ENCODE measurements around the gene RLN3.

The RLN3 gene

GRCh38 chr19:14003251-14004055, 24.5 kb upstream of the RLN3 start:
- ChIA-PET CTCF (interaction anchor here (0.7 kb wide), 1 partner anchor 471 kb away, joined by 3 read pairs; no protein-coding TSS in a partner anchor), POLR2A (ENCODE audit: low non-redundant PET) (no interaction called here)
- H3K27ac ChIP-seq, result peak overlapping the region; percentile 93
- TF ChIP-seq CTCF (conservative IDR thresholded peaks at IDR 0.05; ENCODE audit: low read depth), result no peak
- DNase-seq (ENCODE audit: low spot score), result no peak

DNA sequence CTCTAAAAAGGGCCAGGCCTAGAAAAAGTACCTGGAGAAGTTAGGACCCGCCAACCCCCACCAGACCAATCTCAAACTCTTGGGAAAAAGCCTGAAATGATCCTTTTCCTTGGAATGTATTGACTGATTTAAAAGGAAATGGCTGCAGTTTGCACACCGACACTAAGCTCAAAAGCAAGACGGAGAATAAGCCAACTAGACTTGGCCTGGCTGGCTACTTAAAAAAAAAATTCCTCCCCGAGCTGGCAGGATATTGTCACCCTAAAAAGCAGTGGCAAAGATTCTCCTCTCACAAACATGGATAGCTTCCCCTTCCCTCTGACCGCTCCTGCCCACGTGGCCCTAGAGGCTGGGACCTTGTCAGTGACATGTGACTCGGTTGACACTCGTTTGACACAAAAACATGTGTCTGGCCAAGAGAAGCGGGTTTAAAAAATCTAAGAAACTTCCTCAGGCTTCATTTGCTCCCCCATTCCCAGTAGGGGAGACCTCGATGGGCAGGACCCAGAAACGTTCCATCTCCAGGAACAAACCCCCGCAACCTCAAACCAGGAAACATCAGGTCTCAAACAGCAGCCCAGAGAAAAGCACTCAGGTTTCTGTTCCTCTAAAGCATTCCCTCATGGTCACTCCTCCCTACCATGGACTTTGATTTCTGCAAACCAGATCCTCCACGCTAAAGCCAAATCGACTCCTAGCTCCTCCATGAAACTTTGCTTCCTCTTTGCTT, 23.2 kb upstream of the RLN3 start:
- ChIA-PET POLR2A (ENCODE audit: low non-redundant PET) (no interaction called here), CTCF (interaction anchor here (0.6 to 0.7 kb wide), 2 partner anchors 154 to 393 kb away, joined by 3 read pairs; no protein-coding TSS in a partner anchor)
- H3K27ac ChIP-seq, result peak overlapping the region; percentile 93
- no peak for DNase-seq (ENCODE audit: low spot score)
- TF ChIP-seq CTCF (conservative IDR thresholded peaks at IDR 0.05; ENCODE audit: low read depth), result no peak

DNA sequence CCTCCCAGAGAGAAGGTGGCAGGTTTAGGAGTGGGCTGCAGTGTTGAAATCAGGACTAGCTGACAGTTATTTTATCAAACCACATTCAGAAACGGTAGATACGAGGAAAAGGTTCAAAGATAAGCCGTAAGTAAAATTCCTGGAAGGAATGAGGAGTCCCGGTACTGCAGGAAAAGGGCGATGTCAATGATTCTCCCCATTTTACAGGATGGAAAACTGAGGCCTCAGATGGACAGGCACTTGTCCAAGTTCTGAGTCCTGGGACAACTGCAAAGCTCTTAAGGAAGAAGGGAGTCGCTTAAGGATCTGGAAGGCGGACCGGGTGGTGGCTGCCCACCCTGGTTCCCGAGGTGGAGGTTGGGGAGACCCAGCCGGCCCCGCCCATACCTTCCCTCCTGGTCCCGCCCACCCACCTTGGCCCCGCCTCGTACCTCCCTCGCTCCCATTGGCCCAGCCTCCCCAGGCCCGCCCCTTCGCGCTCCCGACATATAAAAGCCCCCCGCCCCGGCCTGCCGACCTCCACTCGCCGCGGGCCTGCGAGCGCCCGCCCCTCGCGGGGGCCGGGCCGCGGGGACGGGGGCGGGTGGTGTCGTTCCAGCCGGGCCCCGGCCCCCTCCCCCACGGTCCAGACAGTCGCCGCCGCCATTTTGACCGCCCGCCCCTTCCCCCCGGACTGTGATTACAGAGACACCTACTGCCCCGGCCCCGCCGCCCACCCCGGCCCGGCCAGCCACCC, 22.4 kb upstream of the RLN3 start:
- peak overlapping the region; percentile 93 for H3K27ac ChIP-seq
- CTCF ChIA-PET, result interaction anchor here (0.6 kb wide), 1 partner anchor 394 kb away, joined by 3 read pairs; no protein-coding TSS in a partner anchor
- POLR2A ChIA-PET (ENCODE audit: low non-redundant PET), result interaction anchor here (1.0 kb wide), 1 partner anchor 24 kb away, joined by 3 read pairs; no protein-coding TSS in a partner anchor
- DNase-seq (ENCODE audit: low spot score), result peak; percentile 91
- TF ChIP-seq CTCF (conservative IDR thresholded peaks at IDR 0.05; ENCODE audit: low read depth), result no peak

- H3K27ac ChIP-seq, result peak within 1 kb of the TSS; percentile 93
- CTCF ChIA-PET, result no interaction called here
- peak; percentile 98 for DNase-seq (ENCODE audit: low spot score)
- POLR2A ChIA-PET (ENCODE audit: low non-redundant PET), result interaction anchor here (0.5 to 1.0 kb wide), 3 partner anchors 13 to 179 kb away, joined by 3 to 5 read pairs (median 3); no protein-coding TSS in a partner anchor
- TF ChIP-seq CTCF (conservative IDR thresholded peaks at IDR 0.05; ENCODE audit: low read depth), result no peak
Measured at GRCh38 chr19:14006085-14006765, 21.7 kb upstream of the RLN3 start, which contains the start of gene RFX1. TSS of gene RFX1 (minus strand) at chr19:14006320. CDS start at chr19:13993843, 12,477 bp downstream.

DNA sequence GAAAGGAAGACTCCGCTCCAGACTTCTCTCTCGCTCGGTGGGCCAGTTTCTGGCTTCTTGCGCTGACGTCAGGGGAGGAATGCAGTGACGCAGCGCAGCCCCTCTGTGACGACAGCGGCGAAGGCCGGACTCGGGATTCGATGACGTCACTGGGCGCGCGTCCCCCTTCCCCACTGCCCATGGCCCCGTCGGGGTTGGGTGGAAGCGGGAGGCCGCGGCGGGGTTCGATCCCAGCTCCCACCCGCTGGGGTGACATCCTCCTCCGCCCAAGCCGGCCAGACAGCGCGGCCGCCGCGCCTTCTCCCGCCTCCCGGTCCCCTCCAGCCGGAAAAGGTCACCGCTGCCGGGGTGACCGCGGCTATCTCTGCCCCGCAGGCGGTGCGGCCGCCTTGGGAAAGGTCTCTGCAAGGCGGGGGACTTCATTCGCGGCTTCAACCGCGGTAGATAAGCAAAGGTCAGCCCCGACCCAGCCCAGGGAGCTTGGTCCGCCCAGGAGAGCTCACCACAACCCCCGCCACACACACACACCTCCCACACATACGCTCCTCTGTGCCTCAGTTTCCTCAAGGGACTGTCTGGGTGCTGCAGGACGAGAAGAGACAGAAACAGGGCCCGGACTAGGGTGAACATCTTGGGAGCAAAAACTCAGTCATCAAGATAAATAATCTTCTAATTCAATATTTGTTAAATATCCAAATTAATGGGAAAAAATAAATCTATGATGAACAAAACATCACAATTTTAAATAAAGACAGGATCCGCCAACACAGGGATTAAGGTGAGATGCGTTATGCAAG, 21.0 kb upstream of the RLN3 start:
- H3K27ac ChIP-seq, result peak overlapping the region; percentile 93
- TF ChIP-seq CTCF (conservative IDR thresholded peaks at IDR 0.05; ENCODE audit: low read depth), result no peak
- POLR2A ChIA-PET (ENCODE audit: low non-redundant PET), result interaction anchor here (0.5 to 1.0 kb wide), 3 partner anchors 12 to 179 kb away, joined by 3 to 5 read pairs (median 3); no protein-coding TSS in a partner anchor
- CTCF ChIA-PET, result no interaction called here
- DNase-seq (ENCODE audit: low spot score), result peak; percentile 79

Measured in RWPE1 (cell line).